GM21723 (cell line): ENCODE measurements around the gene RAB3C.

Source experiments
- ATAC-seq: cut with Tn5 transposase; IDR thresholded peaks from one replicate; pipeline ENCODE4 v1.9.1; 2021; ENCODE audit warnings: mild to moderate bottlenecking, moderate library complexity; ENCODE audit not compliant: unreplicated experiment

RAB3C gene

DNA sequence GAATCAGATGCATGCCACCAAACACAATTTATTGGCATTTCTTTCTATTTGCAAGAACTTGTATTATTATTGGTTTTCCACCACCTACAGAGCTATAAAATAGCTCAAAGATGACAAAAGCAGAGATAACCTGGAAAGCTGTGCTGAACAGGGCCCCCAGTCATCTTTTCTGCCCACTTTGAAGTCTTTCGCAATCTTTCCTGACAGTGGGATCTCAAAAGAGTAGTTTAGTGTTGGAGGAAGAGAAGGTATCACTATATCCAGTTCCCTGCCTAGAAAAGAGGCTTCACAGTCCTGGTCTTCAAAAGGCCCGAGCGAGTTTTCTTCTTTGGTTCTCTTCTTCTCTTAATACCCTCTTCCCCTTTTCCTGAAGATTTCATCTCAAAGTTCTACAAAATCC lies 231.0 kb downstream of the RAB3C start:
- ATAC-seq, result no peak

GRCh38 chr5:58816181-58816731 lies 233.4 kb downstream of the RAB3C start:
- ATAC-seq, result no peak

DNA sequence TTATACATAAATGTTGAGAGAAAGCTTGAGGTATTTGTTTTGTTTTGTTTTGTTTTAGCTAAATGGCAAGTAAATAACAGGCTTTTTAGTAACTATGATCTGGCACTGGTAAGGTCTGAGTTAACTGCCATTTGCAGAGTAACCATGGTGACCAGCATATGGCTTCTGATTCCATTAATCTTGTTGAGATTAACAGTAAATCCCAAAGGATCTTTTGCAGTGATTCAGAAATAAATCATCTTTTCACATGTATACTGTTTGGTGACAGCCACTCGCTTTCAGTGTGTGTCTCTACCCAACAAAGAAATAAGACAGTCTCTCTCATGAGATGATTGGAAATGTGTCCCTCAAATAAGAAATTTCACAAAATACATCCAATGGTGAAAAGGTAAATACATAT lies 235.6 kb downstream of the RAB3C start:
- ATAC-seq, result no peak

- ATAC-seq, result no peak
Measured at GRCh38 chr5:58825441-58825840, 242.6 kb downstream of the RAB3C start.

- ATAC-seq, result no peak
Measured at GRCh38 chr5:58825899-58826298, 243.0 kb downstream of the RAB3C start.

DNA sequence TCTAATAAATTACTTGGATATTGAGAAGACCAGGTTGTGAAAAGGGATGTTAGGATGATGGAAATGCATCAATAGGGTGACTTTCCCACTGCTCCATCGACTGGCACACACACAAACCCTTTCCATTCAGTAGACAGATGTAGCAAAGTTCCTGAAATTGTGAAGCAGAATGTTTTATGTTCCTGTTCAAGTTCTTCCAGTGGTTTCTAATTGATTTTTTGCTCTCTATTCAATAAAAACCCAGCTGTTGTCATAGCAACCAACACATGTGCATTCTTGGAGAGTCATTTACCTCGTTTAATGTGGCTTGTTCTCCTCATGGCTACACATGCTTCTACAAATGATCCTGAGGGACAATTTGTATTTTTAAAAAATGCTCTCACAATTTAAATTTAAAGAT lies 244.6 kb downstream of the RAB3C start:
- no peak for ATAC-seq

DNA sequence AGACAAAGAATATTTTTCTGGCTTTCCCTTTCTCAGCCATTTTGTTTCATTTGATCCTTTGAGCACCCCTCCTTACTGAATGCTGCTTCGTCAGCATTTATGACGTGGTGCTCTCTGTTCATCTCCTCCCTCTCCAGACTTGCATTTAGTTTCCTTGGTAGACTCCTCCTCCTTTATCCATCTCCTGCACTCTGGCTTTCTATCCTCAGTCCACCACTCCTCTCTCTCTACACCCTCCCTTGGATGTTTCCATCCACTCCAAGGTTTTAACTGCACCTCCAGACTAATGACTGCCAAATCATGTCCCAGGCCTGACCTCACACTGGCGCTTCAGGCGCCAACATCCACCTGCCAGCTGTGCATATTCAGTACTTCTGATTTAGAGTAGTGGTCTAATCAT lies 245.4 kb downstream of the RAB3C start:
- ATAC-seq, result no peak

- ATAC-seq, result no peak
Measured at GRCh38 chr5:58834242-58835225, 251.7 kb downstream of the RAB3C start.

DNA sequence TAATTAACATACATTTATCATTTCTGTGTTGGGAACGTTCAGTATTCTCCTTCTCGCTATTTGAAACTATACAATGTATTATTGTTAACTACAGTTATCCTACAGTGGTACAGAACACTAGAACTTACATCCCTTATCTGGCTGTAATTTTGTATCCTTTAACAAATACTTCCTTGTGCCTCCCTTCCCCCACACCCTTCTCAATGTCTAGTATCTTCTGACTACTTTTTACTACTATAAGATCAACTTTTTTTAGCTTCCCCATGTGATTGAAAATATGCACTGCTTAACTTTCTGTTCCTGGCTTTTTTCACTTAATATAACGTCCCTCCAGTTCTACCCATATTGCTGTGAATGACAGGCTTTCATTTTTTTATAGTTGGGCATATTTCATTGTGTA lies 253.5 kb downstream of the RAB3C start:
- ATAC-seq, result no peak

- ATAC-seq, result no peak
Measured at GRCh38 chr5:58838729-58839128, 255.9 kb downstream of the RAB3C start.

- no peak for ATAC-seq
Measured at GRCh38 chr5:58842852-58843251, 260.0 kb downstream of the RAB3C start.

- no peak for ATAC-seq
Measured at GRCh38 chr5:58844395-58844794, 261.5 kb downstream of the RAB3C start.

DNA sequence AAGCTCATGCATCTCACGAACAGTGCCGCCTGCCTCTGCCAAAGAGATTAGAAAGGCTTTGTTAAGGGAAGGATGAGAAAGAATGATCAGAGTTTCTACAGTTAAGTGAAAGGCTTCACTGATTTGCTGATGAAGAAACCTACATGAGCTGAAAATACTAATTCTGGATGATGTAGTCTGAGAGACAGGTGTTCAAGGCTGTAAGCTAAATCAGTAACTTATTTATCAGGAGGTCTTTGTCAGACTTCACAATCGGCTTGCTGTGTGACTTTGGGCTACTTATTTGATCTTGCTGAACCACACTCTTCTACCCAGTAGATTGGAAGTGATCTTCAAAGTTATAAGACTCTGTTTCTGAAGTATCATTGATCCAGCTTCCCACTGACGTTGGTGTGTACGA lies 264.2 kb downstream of the RAB3C start:
- no peak for ATAC-seq

DNA sequence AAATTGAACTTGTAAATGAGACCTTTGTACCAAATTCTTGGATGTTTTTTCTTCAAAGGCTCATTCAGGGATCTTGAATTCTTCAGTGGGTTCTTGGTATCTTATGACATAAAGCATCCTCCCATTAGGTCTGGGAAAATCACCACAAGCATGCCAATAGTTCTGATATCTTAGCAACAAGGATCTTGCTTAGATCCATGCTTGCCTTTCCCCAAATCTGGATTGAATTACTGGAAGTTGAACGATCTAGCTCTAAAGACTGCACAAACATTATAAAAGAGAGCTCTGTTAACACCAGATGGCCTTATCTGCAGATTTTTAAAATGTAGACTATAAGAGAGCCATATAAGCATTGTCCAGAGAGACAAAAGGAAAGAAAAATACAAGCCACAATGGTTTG lies 266.3 kb downstream of the RAB3C start:
- no peak for ATAC-seq

DNA sequence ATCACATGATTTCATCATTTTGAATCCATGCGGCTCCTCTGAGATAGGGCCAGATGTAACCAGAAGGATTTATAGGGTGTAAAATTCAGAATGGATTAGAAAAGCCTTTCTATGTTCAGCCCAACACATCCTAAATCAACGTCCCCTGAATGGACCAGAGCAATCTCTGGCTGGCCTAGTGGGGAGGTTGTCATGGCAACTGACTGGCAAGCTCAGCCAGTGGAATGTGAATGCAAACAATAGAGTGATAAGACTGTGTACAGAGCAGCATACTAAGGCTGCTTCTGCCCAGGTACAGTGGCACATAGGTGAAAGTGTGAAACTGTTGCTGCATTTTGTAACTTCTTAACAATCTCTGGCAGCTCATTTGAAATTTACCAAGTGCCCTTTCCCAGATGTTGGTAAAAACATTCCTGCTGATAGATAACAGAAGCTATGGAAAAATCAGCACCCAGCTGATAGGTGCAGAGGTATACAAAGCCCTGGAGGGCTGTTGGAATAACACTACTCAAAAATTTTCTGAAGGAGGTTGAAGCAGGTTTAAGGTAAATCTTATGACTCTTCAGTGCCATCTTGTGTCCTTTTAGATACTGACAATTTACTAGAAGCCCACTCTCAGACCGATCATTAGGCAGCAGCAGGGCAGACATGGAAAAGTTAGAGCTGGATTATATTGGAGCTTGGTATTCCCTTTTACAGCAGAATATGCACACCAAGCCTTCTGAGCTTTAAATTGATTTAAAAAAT lies 267.2 kb downstream of the RAB3C start:
- ATAC-seq, result peak; percentile 56

DNA sequence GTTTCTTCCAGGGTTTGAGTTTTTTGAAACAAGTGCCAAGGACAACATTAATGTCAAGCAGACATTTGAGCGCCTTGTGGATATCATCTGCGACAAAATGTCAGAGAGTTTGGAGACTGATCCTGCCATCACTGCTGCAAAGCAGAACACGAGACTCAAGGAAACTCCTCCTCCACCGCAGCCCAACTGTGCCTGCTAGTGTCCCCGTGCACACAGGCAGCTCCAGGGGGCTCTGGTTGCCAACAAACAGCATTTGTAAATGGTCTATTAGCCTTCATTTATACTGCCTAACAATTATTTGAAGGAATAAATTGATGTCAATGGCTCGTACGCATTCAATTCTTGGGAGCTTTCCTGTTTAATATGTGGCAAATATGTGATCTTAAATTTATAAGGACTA lies 268.3 kb downstream of the RAB3C start:
- no peak for ATAC-seq

- ATAC-seq, result no peak
Measured at GRCh38 chr5:58851571-58851970, 268.7 kb downstream of the RAB3C start.

DNA sequence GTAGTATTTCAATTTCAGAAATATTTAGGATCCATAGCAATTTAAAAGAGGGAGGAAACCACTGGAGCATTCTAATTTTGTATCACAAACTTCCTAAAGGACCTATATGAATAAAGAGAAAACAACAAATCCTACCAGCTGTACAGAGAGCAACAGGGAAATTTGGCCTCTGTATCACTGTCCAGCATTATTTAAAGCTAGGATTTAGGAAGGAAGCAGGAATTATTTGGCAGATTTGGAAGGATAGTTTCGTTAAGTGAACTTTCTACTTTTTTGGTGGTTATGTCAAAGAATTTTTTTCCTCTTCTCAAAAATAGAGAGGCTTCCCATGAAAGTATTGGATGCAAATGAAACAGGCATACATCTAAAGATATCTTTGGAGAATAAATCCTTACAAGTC lies 269.7 kb downstream of the RAB3C start:
- ATAC-seq, result no peak

DNA sequence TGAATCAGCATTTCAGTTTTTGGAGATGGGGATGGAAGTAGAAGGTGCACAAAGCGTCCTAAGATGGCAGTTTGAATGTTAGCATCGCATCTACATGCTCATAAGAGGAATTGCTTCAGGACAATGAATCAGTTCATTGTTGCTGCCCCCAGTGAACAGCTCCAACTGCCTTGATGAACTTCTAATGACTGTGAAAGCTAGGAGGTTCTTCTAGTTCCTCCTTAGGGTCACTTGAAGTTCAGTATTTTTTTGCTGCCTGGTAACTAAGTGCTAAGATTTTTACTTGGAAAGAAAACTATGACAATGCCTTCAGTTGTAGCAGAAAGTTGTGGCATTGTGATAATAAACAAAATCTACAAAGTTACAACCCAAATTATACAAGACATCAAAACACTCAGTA lies 271.6 kb downstream of the RAB3C start:
- ATAC-seq, result no peak

- no peak for ATAC-seq
Measured at GRCh38 chr5:58855851-58856739, 273.2 kb downstream of the RAB3C start.

DNA sequence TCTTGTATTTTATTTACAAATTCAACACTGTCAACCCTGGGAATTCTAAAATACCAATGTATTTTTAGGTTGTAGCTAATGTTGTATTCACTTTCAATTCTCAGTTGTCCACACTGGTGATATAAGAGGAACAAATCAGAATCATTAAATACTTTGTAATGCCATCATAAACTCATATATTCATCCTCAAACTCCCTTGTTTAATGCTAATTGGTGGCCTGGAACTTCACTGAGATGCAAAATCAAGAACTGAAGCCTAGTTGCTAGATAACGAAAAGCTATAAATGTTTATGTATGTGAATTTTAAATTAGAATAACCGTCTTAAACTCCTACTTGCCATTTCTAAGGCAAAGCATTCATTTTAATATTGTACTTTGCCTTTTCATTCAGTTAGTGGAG lies 274.7 kb downstream of the RAB3C start:
- ATAC-seq, result no peak
